RPMI7951 (cell line): ENCODE results near the gene CMC1. TPM values are rescaled to one million over a fixed set of nuclear protein-coding genes. Genes with fewer than 3 reads are reported as not detected.
"Not testable (repeated sequence)": the region's sequence is repeated elsewhere in the genome, so short reads cannot be mapped to it uniquely, and the experiment has no call there.

Experiments used
- DNase-seq: peaks from one replicate; pipeline ENCODE4 v3.0.0-alpha.2; 2012; ENCODE audit warnings: low read depth
- total RNA-seq: library from RNA; depleted of rRNA; stranded (reverse); fragments of >200 nt; shearing (Covaris generic); gene quantifications from 2 replicates; pipeline ENCODE4 v1.2.3, GENCODE V29; 2014

Gene CMC1
- total RNA-seq, 1 experiment from 2014 or later, result 37.5 TPM

GRCh38 chr3:28244491-28244890 is 3.1 kb downstream of the CMC1 start:
- DNase-seq, result no peak

DNA sequence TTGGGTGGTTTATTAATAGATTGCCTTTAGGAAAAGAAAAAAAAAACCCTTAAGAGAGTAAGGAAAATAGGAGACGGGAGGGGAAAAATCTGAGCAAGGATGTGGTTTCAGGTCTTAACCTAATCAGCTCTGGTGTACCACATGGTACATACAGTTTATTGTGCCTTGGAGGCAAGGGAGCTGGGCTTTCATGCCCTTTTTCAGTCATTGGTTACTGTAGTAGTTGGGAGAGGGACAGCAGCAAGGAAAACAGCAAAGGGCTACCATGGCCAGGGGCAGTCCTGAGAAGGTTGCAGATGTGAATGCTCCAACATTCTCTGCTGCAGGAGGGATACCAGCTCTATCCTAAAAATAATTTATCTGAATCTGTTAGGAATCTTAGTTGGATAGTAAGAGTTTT is 5.9 kb downstream of the CMC1 start:
- DNase-seq, result peak; percentile 55

- no peak for DNase-seq
Observed at GRCh38 chr3:28250999-28251398, 9.6 kb downstream of the CMC1 start.

DNA sequence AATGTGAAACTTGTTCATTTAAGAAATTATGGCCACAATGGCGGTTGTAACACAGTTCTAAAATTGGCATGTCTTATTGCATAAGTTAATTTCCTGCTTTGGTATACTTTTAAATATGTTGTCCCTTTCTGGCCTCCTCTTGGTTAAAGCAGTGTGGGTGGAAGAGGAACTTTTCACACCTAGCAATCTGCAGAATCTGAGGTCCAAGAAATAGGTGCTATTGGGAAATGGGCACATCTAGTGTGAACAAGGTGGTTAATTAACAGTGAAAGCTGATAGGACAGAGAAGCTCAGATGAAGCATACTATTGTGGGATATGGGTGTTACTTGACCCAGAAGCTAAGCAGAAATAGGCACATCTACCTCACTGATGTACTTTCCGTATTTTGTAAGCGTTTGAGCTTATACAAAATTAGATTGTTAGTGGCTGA is 10.6 kb downstream of the CMC1 start:
- DNase-seq, result no peak

GRCh38 chr3:28253040-28253715 is 11.8 kb downstream of the CMC1 start:
- DNase-seq, result no peak

- DNase-seq, result no peak
Observed at GRCh38 chr3:28262001-28262400, 20.6 kb downstream of the CMC1 start.

- no peak for DNase-seq
Observed at GRCh38 chr3:28265641-28266040, 24.2 kb downstream of the CMC1 start.

DNA sequence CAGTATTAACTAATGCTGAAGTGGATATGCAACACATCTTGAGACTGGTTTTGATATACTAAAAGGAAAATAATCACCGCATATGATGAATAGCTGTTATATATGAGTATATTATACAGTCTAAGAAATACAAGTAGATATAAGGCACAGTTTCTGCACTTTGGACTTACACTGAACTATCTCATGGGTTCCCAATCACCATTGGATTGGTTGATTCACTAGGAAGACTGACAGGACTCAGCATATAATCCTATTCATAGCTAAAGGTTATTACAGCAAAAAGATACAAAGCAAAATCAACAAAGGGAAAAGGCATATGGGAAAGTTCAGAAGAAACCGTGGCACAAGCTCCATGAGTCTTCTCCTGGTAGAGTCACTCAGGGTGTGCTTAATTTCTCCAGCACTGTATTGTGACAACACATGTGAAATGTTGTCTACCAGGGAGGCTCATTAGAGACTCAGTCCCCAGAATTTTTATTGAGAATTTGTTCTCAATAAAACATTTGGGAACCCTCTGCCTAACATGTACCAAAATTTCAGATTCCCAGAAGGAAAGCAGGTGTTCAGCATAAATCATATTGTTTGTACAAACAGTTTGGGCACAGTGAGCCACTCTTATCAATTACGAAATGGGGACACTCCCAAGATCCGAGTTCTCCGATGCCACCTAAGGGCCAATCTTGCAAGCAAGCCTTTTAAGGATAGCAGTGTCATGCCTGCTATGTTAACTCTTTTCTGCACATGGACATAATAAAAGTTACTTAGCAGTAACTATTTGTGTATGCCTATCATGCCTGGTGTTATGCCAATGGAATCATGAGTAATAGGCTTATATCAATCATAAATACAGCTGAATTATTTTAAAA is 26.8 kb downstream of the CMC1 start:
- peak; percentile 9 for DNase-seq

GRCh38 chr3:28268989-28269388 is 27.6 kb downstream of the CMC1 start:
- no peak for DNase-seq

DNA sequence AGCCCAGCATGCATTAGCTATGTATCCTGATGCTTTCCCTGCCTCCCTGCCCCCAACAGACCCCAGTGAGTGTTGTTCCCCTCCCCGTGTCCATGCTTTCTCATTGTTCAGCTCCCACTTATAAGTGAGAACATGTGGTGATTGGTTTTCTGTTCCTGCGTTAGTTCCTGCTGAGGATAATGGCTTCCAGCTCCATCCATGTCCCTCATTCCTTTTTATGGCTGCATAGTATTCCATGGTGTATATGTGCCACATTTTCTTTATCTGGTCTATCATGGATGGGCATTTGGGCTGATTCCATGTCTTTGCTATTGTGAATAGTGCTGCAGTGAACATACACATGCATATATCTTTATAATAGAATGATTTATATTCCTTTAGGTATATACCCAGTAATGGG is 28.5 kb downstream of the CMC1 start:
- not testable (repeated sequence) for DNase-seq

DNA sequence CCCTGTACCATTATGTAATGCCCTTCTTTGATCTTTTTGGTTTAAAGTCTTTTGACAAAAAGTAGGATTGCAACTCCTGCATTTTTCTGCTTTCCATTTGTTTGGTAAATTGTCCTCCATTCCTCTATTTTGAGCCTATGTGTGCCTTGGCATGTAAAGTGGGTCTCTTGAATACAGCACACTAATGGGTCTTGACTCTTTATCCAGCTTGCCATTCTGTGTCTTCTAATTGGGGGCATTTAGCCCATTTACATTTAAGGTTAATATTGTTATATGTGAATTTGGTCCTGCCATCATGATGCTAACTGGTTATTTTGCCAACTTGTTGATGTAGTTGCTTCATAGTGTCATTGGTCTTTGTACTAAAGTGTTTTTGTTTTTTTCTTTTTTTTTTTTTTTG is 32.4 kb downstream of the CMC1 start:
- DNase-seq, result no peak

DNA sequence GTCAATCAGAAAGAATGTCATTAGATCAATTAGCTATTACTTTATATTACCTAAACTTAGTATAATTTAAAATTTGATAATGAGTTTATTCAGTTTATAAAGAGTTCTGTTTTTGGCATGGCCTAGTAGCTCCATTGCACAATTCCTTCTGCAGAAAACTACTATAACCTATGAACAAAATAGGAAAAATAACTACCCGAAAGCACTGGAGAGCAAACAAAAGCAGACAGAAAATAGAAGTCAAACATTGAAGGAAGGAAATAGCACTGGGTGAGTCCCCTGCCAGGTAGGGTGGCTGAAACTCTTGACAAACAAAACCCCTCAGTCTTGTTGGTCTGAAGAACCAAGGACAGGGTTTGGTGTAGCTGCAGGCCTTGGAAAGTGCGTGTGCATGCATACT is 37.5 kb downstream of the CMC1 start:
- DNase-seq, result no peak

DNA sequence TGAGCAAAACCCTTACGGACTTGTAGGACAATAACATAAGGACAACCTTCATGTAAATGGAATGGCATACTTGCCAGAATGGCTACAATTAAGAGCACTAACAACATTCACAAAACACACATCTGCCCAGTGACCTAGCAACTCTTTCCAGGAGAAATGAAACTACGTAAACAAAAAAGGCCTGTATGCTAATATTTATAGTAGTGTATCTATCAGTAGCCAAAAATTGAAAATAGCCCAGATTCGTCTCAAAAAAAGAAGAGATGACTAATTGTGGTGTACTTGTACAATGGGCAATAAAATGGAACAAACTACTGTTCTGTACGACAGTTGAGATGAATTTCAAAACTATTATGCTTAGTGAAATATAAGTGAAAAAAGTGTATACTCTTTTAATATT is 38.4 kb downstream of the CMC1 start:
- DNase-seq, result no peak

- no peak for DNase-seq
Observed at GRCh38 chr3:28280781-28281180, 39.4 kb downstream of the CMC1 start.

DNA sequence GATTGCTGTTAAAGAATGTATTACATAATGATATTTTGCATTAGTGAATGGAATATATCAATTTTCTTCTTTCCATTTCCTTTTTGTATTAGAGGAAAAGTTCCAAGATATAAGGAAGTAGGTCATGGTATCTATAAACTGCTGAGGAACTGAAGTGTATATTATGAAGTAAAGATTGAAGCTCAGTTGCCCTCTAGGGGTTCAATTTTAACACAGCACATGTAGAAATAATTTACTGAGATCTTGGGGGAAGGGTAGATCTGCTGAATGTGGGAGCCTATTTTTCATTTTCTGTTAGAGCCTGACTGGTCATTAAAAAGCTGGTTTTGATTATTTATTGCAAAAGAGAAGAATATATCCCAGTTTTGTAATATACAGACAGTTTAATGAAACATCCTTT is 45.2 kb downstream of the CMC1 start:
- peak; percentile 44 for DNase-seq

- DNase-seq, result no peak
Observed at GRCh38 chr3:28287046-28287445, 45.6 kb downstream of the CMC1 start.

GRCh38 chr3:28290863-28291300 is 49.5 kb downstream of the CMC1 start:
- DNase-seq, result no peak

GRCh38 chr3:28291577-28291976 is 50.2 kb downstream of the CMC1 start:
- DNase-seq, result no peak

GRCh38 chr3:28292622-28293021 is 51.2 kb downstream of the CMC1 start:
- no peak for DNase-seq

GRCh38 chr3:28294667-28295413 is 53.4 kb downstream of the CMC1 start:
- no peak for DNase-seq

DNA sequence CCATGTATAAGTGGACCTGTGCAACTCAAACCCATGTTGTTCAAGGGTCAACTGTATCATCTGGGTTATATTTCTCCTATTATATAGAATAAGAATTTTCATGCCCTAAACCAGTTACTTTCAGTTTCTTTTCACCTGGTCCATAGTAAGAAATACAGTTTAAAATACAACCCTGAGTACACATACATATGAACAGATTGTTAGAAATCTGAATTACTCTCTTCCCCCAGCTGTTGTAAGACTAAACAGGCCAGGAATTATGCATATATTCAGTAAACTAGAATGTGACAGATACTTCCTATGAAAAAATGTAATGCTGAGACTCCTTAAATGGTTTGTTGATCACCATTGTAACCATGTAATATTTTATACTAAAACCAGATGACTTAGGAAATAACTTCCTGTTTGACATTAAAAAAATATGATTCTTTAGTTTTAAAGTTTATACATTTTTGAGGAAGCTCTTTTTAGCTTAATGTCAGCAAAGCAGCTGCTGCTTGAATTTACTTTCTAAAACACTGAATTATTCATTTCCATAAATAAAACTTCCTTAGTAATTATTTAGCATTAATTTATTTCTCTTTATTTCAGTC is 54.6 kb downstream of the CMC1 start:
- no peak for DNase-seq

DNA sequence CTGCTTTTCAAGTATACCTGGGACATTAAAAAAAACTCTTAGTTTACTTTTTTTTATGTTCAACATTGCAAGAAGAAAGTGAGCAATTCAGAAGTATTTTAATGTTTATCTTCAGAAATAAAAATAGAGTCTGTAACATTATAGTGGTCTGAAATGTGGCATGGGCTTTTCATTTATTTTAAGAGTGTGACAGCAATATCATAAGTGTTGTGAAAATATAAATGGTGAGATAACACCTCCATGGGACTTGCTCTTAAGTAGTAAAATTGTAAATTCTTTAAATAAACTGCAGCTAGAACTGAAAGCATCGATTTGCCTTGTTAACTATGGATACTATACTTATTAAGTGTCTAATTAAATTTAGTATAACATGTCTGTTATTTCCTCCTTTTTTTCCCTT is 58.3 kb downstream of the CMC1 start:
- DNase-seq, result no peak
